Vagina (tissue), 2 donors: ENCODE data around the gene ARHGEF12.

Experiments
- CTCF ChIP-seq, 3 experiments: fragments of 450-650 bp in 2 of 3; fragments of 200-600 bp in 1 of 3; sonication (generic) in 1 of 3; IDR thresholded peaks; one replicate each; pipeline ENCODE4 v1.5.1; 2017 to 2019; ENCODE audit warnings: antibody characterized with exemption in 3 of 3, mild to moderate bottlenecking in 2 of 3, moderate library complexity in 2 of 3
- POLR2A ChIP-seq, 2 donors: fragments of 450-650 bp; IDR thresholded peaks; one replicate each; pipeline ENCODE4 v1.6.1; 2017; ENCODE audit warnings: antibody characterized with exemption in 2 of 2, mild to moderate bottlenecking in 2 of 2, moderate library complexity in 2 of 2

- TF ChIP-seq POLR2A (IDR thresholded peaks at IDR 0.05), result no peak
- TF ChIP-seq CTCF (IDR thresholded peaks at IDR 0.05), result no peak
These were observed 181.2 kb downstream of the ARHGEF12 start for GRCh38 chr11:120517390-120517761.
